HEK293 (cell line): Measurements from ENCODE around the gene LY6G6F.
A peak's percentile ranks its signal among the peaks of the same experiment; 100 is the strongest.

Experiments used
- HIC1 ChIP-seq: fragments of 450-650 bp; formaldehyde crosslinking; IDR thresholded peaks from 2 replicates; pipeline ENCODE4 v1.5.1; 2016; ENCODE audit warnings: missing biosample characterization, missing genetic modification characterization
- KLF8 ChIP-seq: fragments of 450-650 bp; formaldehyde crosslinking; IDR thresholded peaks from 2 replicates; pipeline ENCODE4 v1.5.1; 2016; ENCODE audit warnings: missing biosample characterization, missing genetic modification characterization
- MEIS1 ChIP-seq: sonication (generic); formaldehyde crosslinking; IDR thresholded peaks from 2 replicates; pipeline ENCODE4 v1.8.1; 2022; ENCODE audit warnings: missing genetic modification reagents, mild to moderate bottlenecking, borderline replicate concordance
- SALL2 ChIP-seq: fragments of 450-650 bp; formaldehyde crosslinking; IDR thresholded peaks from 2 replicates; pipeline ENCODE4 v1.5.0; 2017; ENCODE audit warnings: missing biosample characterization, mild to moderate bottlenecking, missing genetic modification characterization, borderline replicate concordance
- SP3 ChIP-seq: fragments of 450-650 bp; formaldehyde crosslinking; IDR thresholded peaks from 2 replicates; pipeline ENCODE4 v1.5.1; 2016; ENCODE audit warnings: missing biosample characterization, missing genetic modification characterization
- TSHZ1 ChIP-seq: fragments of 450-650 bp; formaldehyde crosslinking; IDR thresholded peaks from 2 replicates; pipeline ENCODE4 v1.5.1; 2016; ENCODE audit warnings: missing biosample characterization, missing genetic modification characterization, borderline replicate concordance
- ZBTB49 ChIP-seq: fragments of 450-650 bp; formaldehyde crosslinking; IDR thresholded peaks from 2 replicates; pipeline ENCODE4 v1.5.1; 2016; ENCODE audit warnings: missing biosample characterization, missing genetic modification characterization, low read depth
- ZFP37 ChIP-seq: fragments of 450-650 bp; formaldehyde crosslinking; IDR thresholded peaks from 2 replicates; pipeline ENCODE4 v1.5.1; 2016; ENCODE audit warnings: missing biosample characterization, missing genetic modification characterization
- ZFP41 ChIP-seq: fragments of 450-650 bp; formaldehyde crosslinking; IDR thresholded peaks from 2 replicates; pipeline ENCODE4 v1.5.1; 2016; ENCODE audit warnings: missing biosample characterization, missing genetic modification characterization, borderline replicate concordance
- ZNF133 ChIP-seq: fragments of 450-650 bp; formaldehyde crosslinking; IDR thresholded peaks from 2 replicates; pipeline ENCODE4 v1.5.1; 2016; ENCODE audit warnings: missing biosample characterization, missing genetic modification characterization
- ZNF146 ChIP-seq: fragments of 450-650 bp; formaldehyde crosslinking; IDR thresholded peaks from 2 replicates; pipeline ENCODE4 v1.5.1; 2016; ENCODE audit warnings: missing biosample characterization, missing genetic modification characterization
- ZNF148 ChIP-seq: fragments of 450-650 bp; formaldehyde crosslinking; IDR thresholded peaks from 2 replicates; pipeline ENCODE4 v1.5.0; 2017; ENCODE audit warnings: missing biosample characterization, missing genetic modification characterization, borderline replicate concordance
- ZNF174 ChIP-seq: fragments of 450-650 bp; formaldehyde crosslinking; IDR thresholded peaks from 2 replicates; pipeline ENCODE4 v1.5.0; 2017; ENCODE audit warnings: missing biosample characterization, mild to moderate bottlenecking, missing genetic modification characterization
- ZNF211 ChIP-seq: fragments of 450-650 bp; formaldehyde crosslinking; IDR thresholded peaks from 2 replicates; pipeline ENCODE4 v1.5.1; 2016; ENCODE audit warnings: low read depth, missing biosample characterization, missing genetic modification characterization
- ZNF221 ChIP-seq: fragments of 450-650 bp; formaldehyde crosslinking; IDR thresholded peaks from 2 replicates; pipeline ENCODE4 v1.5.1; 2017; ENCODE audit warnings: missing biosample characterization, missing genetic modification characterization, borderline replicate concordance
- ZNF223 ChIP-seq: fragments of 450-650 bp; formaldehyde crosslinking; IDR thresholded peaks from 2 replicates; pipeline ENCODE4 v1.5.1; 2016; ENCODE audit warnings: missing biosample characterization, missing genetic modification characterization
- ZNF416 ChIP-seq: fragments of 450-650 bp; formaldehyde crosslinking; IDR thresholded peaks from 2 replicates; pipeline ENCODE4 v1.5.1; 2016; ENCODE audit warnings: missing biosample characterization, missing genetic modification characterization
- ZNF449 ChIP-seq: fragments of 450-650 bp; formaldehyde crosslinking; IDR thresholded peaks from 2 replicates; pipeline ENCODE4 v1.5.1; 2017; ENCODE audit warnings: missing biosample characterization, mild to moderate bottlenecking, missing genetic modification characterization, moderate library complexity
- ZNF513 ChIP-seq: fragments of 450-650 bp; IDR thresholded peaks from 2 replicates; pipeline ENCODE4 v1.5.1; 2018; ENCODE audit warnings: missing biosample characterization, missing genetic modification characterization
- ZNF544 ChIP-seq: fragments of 450-650 bp; formaldehyde crosslinking; IDR thresholded peaks from 2 replicates; pipeline ENCODE4 v1.5.0; 2017; ENCODE audit warnings: missing biosample characterization, missing genetic modification characterization
- ZNF555 ChIP-seq: fragments of 450-650 bp; formaldehyde crosslinking; conservative IDR thresholded peaks from 2 replicates; pipeline ENCODE4 v1.5.1; 2017; ENCODE audit warnings: missing biosample characterization, mild to moderate bottlenecking, missing genetic modification characterization, inconsistent platforms
- ZNF585B ChIP-seq: fragments of 450-650 bp; formaldehyde crosslinking; IDR thresholded peaks from 2 replicates; pipeline ENCODE4 v1.5.1; 2016; ENCODE audit warnings: missing biosample characterization, missing genetic modification characterization
- ZNF768 ChIP-seq: fragments of 450-650 bp; formaldehyde crosslinking; IDR thresholded peaks from 2 replicates; pipeline ENCODE4 v1.5.1; 2018; ENCODE audit warnings: missing biosample characterization, mild to moderate bottlenecking, missing genetic modification characterization
- ZNF791 ChIP-seq: fragments of 450-650 bp; formaldehyde crosslinking; IDR thresholded peaks from 2 replicates; pipeline ENCODE4 v1.5.1; 2016; ENCODE audit warnings: missing biosample characterization, missing genetic modification characterization
- ZNF792 ChIP-seq: fragments of 450-650 bp; formaldehyde crosslinking; IDR thresholded peaks from 2 replicates; pipeline ENCODE4 v1.5.1; 2016; ENCODE audit warnings: missing biosample characterization, missing genetic modification characterization
- ZNF843 ChIP-seq: fragments of 450-650 bp; formaldehyde crosslinking; IDR thresholded peaks from 2 replicates; pipeline ENCODE4 v1.5.1; 2016; ENCODE audit warnings: missing biosample characterization, missing genetic modification characterization

LY6G6F gene

GRCh38 chr6:31664790-31665500 is 41.7 kb upstream of the LY6G6F start, which contains the start of gene GPANK1 (continued):
- no peak for TF ChIP-seq ZBTB49 (tag by site-specific recombination)
- no peak for TF ChIP-seq ZFP41 (tag by site-specific recombination)
- TF ChIP-seq ZNF791: no peak
- TF ChIP-seq ZNF544 (tag by site-specific recombination): no peak
- no peak for TF ChIP-seq ZNF146 (tag by site-specific recombination)
- no peak for TF ChIP-seq ZNF555 (tag by site-specific recombination)
- TF ChIP-seq ZNF221: no peak
- no peak for TF ChIP-seq ZNF843 (tag by site-specific recombination)
- TF ChIP-seq ZNF792 (tag by site-specific recombination): no peak
- TF ChIP-seq ZNF223 (tag by site-specific recombination): no peak
- TF ChIP-seq ZNF211 (tag by site-specific recombination): no peak
- peak; percentile 48; the same call in 1 of the 2 replicates for TF ChIP-seq KLF8 (tag by site-specific recombination)
- no peak for TF ChIP-seq ZNF174 (tag by site-specific recombination)
- TF ChIP-seq ZNF148 (tag by site-specific recombination): no peak
- TF ChIP-seq TSHZ1 (tag by site-specific recombination): no peak
- TF ChIP-seq SALL2 (tag by site-specific recombination): no peak
- TF ChIP-seq MEIS1 (CRISPR knock-in tag): no peak
- no peak for TF ChIP-seq ZNF133 (tag by site-specific recombination)
- TF ChIP-seq ZNF585B: no peak
- TF ChIP-seq HIC1 (tag by site-specific recombination): no peak
- peak; percentile 98 for TF ChIP-seq ZNF449
- no peak for TF ChIP-seq SP3 (tag by site-specific recombination)
- no peak for TF ChIP-seq ZNF768 (tag by site-specific recombination)
- no peak for TF ChIP-seq ZNF416 (tag by site-specific recombination)
- 0 out of 2 replicates have a peak, but pooled peaks have one; percentile 34 for TF ChIP-seq ZFP37 (tag by site-specific recombination)
- 0 out of 2 replicates have a peak, but pooled peaks have one; percentile 34 for TF ChIP-seq ZNF513 (tag by site-specific recombination)
